Subcutaneous abdominal adipose tissue (tissue), 5 donors: Measurements from ENCODE around the gene PSTPIP1.

Source experiments
- H3K27ac ChIP-seq: one replicate; pipeline ENCODE4 v1.7.0; 2013; ENCODE audit warnings: low read depth, mild to moderate bottlenecking, inconsistent platforms, low read length, moderate library complexity
- H3K27me3 ChIP-seq, 5 donors: one replicate each; pipeline ENCODE4 v1.7.0; 2013; ENCODE audit warnings: low read length in 5 of 5, inconsistent platforms in 1 of 5; ENCODE audit not compliant: control insufficient read depth in 5 of 5, insufficient read depth in 4 of 5
- H3K36me3 ChIP-seq, 5 donors: one replicate each; pipeline ENCODE4 v1.7.0; 2013; ENCODE audit warnings: low read length in 5 of 5; ENCODE audit not compliant: control insufficient read depth in 5 of 5, insufficient read depth in 5 of 5
- H3K4me1 ChIP-seq, 5 donors: one replicate each; pipeline ENCODE4 v1.7.0; 2013; ENCODE audit warnings: low read length in 5 of 5, mild to moderate bottlenecking in 3 of 5, moderate library complexity in 1 of 5; ENCODE audit not compliant: control insufficient read depth in 5 of 5, insufficient read depth in 5 of 5
- H3K4me3 ChIP-seq, 5 donors: one replicate each; pipeline ENCODE4 v1.7.0; 2013; ENCODE audit warnings: low read length in 5 of 5, low read depth in 1 of 5
- H3K9ac ChIP-seq, 5 donors: one replicate each; pipeline ENCODE4 v1.7.0; 2013; ENCODE audit warnings: low read length in 5 of 5, mild to moderate bottlenecking in 4 of 5, moderate library complexity in 3 of 5
- H3K9me3 ChIP-seq, 5 donors: one replicate each; pipeline ENCODE4 v1.7.0; 2013; ENCODE audit warnings: low read length in 5 of 5; ENCODE audit not compliant: control insufficient read depth in 5 of 5
- donor health status: healthy.
- donor health status: healthy.
- donor health status: healthy.
- donor health status: healthy.
- donor health status: healthy.

Gene PSTPIP1

DNA sequence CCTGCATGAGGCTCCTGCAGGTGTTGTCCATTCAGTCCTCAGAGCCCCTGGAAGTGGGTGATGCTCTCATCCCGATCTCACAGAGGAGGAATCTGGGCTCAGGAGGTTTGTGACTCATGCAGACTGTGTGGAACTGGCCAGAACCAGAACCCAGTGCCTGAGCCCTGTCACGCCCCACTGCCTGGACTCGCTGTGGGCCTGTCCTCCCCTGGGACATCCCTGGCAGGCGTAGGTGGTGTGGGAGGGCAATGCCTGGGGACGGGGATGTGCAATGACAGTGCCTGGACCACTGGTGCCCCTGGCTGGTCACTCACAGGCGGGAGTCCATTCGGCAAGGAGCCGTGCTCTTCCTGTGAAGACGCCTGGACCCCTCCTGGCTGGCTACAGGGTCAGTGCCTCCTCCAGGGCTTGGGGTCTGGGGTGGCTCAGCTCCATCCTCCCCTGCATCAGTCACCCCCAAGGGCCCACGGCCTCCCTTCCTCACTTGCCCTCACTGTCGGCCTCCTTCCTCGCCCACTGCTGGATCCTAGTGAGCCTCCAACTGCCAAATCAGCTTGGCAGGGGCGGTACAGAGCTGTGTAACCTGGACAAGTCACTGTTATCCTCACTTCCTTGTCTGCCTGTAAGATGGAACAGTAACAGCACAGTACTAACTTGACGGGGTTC, 14.9 kb downstream of the PSTPIP1 start:
- Histone ChIP-seq H3K4me3 (no peak overlapping the region), H3K27me3 (no peaks in the 10 kb centered on the region), H3K9ac (no peak overlapping the region), H3K9me3 (no peaks in the 10 kb centered on the region), H3K27ac (no peak overlapping the region), H3K36me3 (no peaks in the 10 kb centered on the region), H3K4me1 (peaks cover 0 to 18% (median 5%) of the 10 kb centered on the region in 5 donors)

DNA sequence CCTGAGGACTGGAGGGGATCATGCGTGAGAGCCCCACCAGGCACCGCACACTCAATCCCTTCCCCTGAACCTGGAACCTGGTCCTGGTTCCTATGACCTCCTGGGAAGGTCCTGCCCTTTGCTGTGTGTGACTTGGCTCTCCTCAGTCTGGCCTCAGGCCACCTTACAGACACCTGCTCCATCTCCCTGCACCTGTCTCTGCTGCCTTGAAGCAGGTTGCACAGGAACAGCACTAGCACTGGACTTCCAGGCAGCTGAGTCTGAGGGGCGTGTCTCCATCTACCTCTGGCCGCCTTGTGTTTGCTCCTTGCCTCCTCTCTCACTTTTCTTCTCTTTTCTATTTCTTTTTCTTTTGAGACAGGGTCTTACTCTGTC, 15.4 kb downstream of the PSTPIP1 start:
- Histone ChIP-seq H3K9ac (no peak overlapping the region), H3K9me3 (no peaks in the 10 kb centered on the region), H3K36me3 (no peaks in the 10 kb centered on the region), H3K4me1 (peaks cover 0 to 23% (median 7%) of the 10 kb centered on the region in 5 donors), H3K27ac (no peak overlapping the region), H3K27me3 (no peaks in the 10 kb centered on the region), H3K4me3 (no peak overlapping the region)

DNA sequence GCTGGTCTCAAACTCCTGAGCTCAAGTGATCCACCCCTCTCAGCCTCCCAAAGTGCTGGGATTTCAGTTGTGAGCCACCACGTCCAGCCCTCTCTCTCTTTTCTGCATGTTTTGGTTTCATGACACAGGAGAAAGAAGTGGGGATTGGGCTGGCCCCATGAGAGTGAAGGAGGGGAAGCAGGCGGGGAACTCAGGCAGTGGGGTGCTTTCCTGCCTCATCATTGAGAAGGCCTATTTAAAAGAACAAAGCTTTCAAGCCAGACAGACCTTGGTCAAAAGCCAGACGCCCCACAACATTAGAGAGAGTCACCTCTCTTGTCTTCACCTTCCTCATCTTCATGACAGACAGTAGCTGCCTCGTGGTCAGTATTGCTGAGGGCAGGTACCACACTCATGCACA, 15.9 kb downstream of the PSTPIP1 start:
- peaks cover 0 to 28% (median 13%) of the 10 kb centered on the region in 5 donors for H3K4me1 ChIP-seq

DNA sequence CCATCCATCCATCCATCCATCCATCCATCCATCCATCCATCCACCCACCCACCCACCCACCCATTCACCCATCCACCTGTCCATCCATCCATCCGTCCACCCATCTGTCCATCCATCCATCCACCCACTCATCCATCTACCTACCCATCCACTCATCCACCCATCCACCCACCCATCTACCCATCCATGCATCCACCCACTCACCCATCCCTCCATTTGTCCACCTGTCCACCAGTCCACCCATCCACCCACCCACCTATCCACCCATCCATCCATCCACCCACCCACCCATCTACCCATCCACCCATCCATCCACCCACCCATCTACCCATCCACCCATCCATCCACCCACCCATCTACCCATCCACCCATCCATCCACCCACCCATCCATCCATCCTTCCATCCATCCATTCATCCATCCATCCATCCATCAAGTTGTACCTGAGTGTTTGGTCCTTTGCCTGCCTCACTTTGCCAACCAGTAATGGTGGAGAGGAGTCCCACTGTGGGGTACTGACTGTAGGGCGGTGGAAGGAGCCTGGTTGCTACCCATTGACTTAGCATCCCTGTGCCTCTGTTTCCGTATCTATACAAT, 17.3 kb downstream of the PSTPIP1 start:
- no peak overlapping the region for H3K4me3 ChIP-seq
- H3K4me1 ChIP-seq, result peaks cover 0 to 34% (median 19%) of the 10 kb centered on the region in 5 donors
- no peaks in the 10 kb centered on the region for H3K9me3 ChIP-seq
- no peak overlapping the region for H3K9ac ChIP-seq
- H3K27ac ChIP-seq, result no peak overlapping the region
- H3K27me3 ChIP-seq, result peaks cover 0 to 10% (median 0%) of the 10 kb centered on the region in 5 donors
- no peaks in the 10 kb centered on the region for H3K36me3 ChIP-seq

More for the DNA sequence above, 15.9 kb downstream of the PSTPIP1 start:
- Histone ChIP-seq H3K4me3 (no peak overlapping the region), H3K9ac (no peak overlapping the region), H3K27me3 (peaks cover 0 to 1% (median 0%) of the 10 kb centered on the region in 5 donors), H3K27ac (no peak overlapping the region), H3K36me3 (no peaks in the 10 kb centered on the region), H3K9me3 (no peaks in the 10 kb centered on the region)

DNA sequence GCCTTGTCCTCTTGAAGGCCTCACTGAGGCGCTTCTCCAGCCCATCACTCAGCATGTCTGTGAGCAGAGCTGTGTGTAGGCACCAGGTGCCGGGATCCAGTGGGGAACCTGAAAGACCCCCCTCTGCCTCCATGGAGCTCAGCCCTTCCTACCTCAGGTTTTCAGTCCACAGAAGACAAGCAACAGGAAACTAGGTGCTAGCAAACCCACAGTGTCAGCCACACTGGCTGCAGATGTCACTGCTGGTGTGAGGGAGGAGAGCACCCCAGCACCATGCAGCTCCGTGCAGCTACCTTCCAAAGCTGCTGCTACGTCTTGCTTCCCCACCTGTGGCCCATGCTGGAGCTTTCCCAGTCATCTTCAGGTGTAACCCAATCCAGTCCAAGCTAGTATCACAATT, 17.9 kb downstream of the PSTPIP1 start:
- no peaks in the 10 kb centered on the region for H3K9me3 ChIP-seq
- no peak overlapping the region for H3K27ac ChIP-seq
- no peak overlapping the region for H3K4me3 ChIP-seq
- H3K9ac ChIP-seq, result no peak overlapping the region
- H3K27me3 ChIP-seq, result peaks cover 0 to 12% (median 2%) of the 10 kb centered on the region in 5 donors
- H3K36me3 ChIP-seq, result no peaks in the 10 kb centered on the region
- peaks cover 0 to 34% (median 19%) of the 10 kb centered on the region in 5 donors for H3K4me1 ChIP-seq

DNA sequence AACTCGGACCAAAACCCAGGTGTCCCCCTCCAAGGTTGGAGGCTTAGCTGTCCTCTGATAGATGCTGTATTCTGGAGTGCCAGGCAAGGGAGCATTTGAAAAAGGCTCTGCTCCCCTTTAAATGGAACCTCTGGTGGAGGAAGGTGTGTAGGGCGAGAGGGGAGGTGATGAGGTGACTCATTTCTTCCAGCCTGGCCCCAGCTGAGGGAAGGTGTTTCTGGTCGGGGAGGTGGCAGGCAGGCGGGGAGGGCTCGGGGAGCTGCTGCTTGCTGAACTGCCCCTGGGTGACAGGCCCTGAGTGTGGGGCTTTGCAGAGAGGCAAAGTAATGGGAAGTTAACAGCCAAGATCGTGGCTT, 18.8 kb downstream of the PSTPIP1 start:
- Histone ChIP-seq H3K4me3 (no peak overlapping the region), H3K4me1 (peaks cover 0 to 34% (median 19%) of the 10 kb centered on the region in 5 donors), H3K36me3 (no peaks in the 10 kb centered on the region), H3K27me3 (peaks cover 0 to 14% (median 2%) of the 10 kb centered on the region in 5 donors), H3K9ac (no peak overlapping the region), H3K27ac (no peak overlapping the region), H3K9me3 (no peaks in the 10 kb centered on the region)

DNA sequence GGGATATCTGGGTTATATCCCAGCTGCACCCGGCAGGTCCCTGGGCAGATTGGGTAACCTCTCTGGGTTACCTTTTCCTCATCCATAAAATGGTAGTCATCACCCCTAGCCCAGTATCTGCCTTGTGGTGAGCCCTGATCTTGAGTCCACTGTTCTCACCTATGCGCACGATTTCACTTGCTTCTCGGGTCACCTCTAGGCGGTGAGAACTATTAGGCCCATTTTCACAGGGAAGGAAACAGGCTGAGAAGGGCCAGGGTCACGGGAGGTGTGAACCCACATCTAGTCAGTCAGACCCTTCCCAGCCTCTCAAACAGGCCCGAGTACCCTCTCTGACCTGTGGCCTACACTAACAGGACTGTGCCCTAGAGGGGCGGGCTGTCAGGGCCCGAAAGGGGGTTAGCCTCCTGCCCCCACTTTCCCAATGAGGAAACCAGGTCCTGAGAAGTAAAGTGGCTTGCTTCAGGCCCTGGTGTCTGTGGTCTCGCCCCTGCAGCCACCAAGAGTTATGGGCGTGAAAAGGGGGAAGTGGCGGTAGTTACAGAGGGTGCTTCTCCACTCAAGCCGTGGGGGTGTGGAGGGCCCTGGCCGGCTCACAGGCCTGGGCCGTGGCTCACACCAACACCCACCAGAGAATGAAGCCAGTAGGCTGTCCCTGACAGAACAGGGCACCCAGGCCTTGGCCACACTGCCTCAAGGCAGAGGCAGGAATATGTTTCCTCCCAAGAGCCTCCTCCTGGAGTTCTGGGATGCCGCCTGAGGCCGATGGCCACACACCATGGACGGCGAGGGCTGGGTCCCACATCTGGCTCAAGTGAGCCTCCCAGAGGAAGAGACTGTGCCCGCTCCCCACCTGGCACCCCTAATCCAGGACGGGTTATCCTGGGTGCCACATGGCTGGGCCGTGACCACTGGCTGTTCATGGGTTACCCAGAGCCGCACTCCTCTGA, 19.5 kb downstream of the PSTPIP1 start:
- no peak overlapping the region for H3K27ac ChIP-seq
- no peaks in the 10 kb centered on the region for H3K9me3 ChIP-seq
- peaks cover 0 to 40% (median 19%) of the 10 kb centered on the region in 5 donors for H3K4me1 ChIP-seq
- no peaks in the 10 kb centered on the region for H3K36me3 ChIP-seq
- H3K4me3 ChIP-seq, result no peak overlapping the region
- peaks cover 0 to 15% (median 2%) of the 10 kb centered on the region in 5 donors for H3K27me3 ChIP-seq
- no peak overlapping the region for H3K9ac ChIP-seq

DNA sequence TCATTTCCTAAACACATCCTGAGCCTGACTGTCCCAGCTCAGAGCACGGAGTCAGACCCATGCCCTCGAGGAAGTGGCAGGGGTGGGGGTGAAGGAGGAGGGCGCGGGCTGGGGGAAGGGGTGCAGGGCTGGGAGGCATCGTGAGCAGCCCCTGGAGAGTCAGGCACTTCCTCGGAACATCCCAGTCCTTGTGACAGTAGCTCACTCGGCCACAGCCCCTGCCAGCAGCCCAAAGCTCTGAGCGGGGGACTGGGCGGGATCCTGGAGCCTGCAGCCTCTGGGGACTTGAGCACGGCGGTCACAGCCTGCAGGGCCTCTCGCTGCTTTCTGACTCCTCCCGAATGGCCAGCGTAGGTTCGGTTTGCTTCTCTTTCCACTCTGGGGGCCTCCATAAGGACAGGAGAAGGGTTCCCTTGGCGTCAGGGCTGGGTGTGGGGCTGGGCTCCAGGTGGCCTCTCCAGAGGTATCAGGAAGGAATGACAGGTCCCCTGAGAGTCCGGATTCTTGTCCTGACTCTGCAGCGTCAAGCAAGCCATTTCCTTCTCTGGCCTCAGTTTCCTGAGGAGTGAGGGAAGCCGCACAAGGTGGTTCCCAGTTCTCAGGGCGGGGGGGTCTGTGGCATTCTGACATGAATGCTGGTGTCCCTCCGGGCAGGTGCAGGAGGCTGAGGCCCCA, 20.9 kb downstream of the PSTPIP1 start:
- no peaks in the 10 kb centered on the region for H3K36me3 ChIP-seq
- peaks cover 0 to 15% (median 2%) of the 10 kb centered on the region in 5 donors for H3K27me3 ChIP-seq
- H3K9ac ChIP-seq, result no peak overlapping the region
- H3K9me3 ChIP-seq, result no peaks in the 10 kb centered on the region
- H3K4me1 ChIP-seq, result peaks cover 0 to 41% (median 19%) of the 10 kb centered on the region in 5 donors
- no peak overlapping the region for H3K27ac ChIP-seq
- H3K4me3 ChIP-seq, result peak overlapping the region in 2 of 5 donors; percentile 12 to 34

DNA sequence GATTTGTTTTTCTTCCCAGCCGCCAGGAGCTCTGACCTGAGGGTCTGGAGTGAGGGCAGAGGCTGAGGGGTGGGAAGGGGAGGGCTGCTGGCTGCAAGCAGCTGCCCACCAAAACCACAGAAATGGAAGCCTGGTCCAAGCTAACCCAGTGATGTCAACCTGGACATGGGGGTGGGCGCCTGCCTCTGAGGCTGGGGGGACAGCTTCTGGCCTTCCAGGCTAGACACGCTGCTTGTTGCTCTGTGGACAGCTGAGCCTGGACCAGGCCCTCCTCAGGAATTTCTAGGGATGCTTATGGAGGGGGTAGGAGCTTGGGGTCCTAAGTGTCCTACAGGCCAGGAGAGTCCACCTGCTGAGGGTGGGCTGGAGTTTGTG, 21.4 kb downstream of the PSTPIP1 start:
- H3K27me3 ChIP-seq, result peaks cover 0 to 15% (median 2%) of the 10 kb centered on the region in 5 donors
- H3K4me1 ChIP-seq, result peaks cover 0 to 46% (median 19%) of the 10 kb centered on the region in 5 donors
- H3K9me3 ChIP-seq, result no peaks in the 10 kb centered on the region
- no peaks in the 10 kb centered on the region for H3K36me3 ChIP-seq
- no peak overlapping the region for H3K9ac ChIP-seq
- no peak overlapping the region for H3K4me3 ChIP-seq
- no peak overlapping the region for H3K27ac ChIP-seq
